Hindlimb muscle (tissue), 1 donor: ENCODE data around the gene COL4A1. TPM values are rescaled to one million over a fixed set of nuclear protein-coding genes. Genes with fewer than 3 reads are reported as not detected.

ENCODE experiments used
- DNase-seq: peaks from one replicate; pipeline ENCODE4 v3.0.0-alpha.2; 2013
- polyA plus RNA-seq: library from polyadenylated mRNA; unstranded; fragments of 120-200 nt; gene quantifications from one replicate; pipeline ENCODE4 v1.2.1, GENCODE V29; 2013; ENCODE audit not compliant: insufficient read length

COL4A1 gene
- polyA plus RNA-seq, 1 donor, result 706 TPM

- DNase-seq, result no peak
Measured at GRCh38 chr13:110187641-110188161, 119.3 kb downstream of the COL4A1 start.

GRCh38 chr13:110186231-110186855, 120.6 kb downstream of the COL4A1 start:
- no peak for DNase-seq

DNA sequence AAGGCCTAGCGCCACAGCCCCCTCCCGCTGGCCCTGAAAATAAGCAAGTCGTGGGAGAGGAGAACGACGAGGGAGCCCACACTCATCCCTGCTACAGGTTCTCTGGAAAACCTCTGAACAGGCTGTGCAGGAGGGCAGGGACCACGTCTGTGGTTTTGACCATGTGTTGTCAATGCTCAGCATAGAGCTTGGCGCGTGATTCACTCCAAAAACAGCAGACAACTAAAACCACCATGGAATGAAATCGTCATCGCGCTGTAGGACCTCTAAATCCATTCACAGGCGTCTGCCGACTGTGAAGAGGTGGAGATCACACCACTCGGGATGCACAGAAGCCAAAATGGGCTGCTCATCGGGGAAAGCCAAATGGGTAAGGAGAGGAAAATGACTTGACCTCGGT, 121.3 kb downstream of the COL4A1 start:
- DNase-seq, result no peak

DNA sequence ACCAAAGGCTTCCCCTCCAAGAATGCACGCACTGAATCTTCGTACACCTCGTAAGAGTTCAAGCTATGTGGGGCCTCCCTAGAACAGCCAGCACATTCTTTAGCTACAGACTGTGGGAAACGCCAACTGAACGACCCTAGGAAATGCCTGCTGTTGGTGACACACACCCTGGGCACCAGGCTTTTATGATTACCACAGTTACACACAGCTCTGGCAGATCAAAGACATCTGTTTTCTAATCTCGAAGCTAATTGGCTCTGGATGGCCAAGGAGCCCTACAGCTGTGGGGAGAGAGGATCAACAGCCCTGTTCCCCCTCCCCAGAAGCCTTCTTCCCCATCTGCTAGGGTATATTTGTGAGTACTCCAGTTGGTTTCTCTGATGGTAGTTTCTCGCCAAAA, 123.0 kb downstream of the COL4A1 start:
- no peak for DNase-seq

- DNase-seq, result no peak
Measured at GRCh38 chr13:110182461-110182860, 124.5 kb downstream of the COL4A1 start.

DNA sequence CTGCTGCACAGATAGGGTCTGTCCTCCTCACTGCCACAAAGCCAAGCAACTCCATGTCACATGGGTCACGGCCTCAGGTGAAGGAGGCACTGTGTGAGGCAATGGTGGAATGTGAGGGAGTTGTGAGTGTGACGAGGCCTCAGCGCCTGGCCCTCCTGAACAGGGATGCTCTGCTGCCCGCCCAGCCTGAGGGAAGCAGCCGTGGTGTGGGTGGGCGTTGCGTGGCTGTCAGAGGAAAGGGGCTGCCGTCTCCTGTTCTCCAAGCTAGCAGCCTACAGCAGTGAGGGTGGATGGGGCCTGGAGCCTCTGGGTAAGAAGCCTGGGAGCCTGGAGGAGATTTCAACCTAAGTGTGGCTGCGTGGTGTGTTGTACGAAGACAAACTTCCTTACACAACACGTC, 125.0 kb downstream of the COL4A1 start:
- DNase-seq, result no peak

DNA sequence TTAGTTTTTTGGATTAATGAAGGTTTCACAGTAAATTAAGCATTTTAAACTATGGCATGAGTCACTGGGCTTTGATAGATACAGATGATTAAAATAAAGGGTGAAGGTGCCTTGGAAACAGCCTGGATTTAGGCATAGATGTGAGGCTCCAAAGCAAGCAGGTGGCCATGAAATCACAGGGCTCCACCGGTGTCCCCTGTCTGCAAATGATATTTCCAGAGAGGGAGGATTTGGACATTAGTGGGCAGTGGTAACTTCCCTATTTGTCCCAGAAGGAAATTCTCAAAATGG, 127.2 kb downstream of the COL4A1 start:
- DNase-seq, result no peak

DNA sequence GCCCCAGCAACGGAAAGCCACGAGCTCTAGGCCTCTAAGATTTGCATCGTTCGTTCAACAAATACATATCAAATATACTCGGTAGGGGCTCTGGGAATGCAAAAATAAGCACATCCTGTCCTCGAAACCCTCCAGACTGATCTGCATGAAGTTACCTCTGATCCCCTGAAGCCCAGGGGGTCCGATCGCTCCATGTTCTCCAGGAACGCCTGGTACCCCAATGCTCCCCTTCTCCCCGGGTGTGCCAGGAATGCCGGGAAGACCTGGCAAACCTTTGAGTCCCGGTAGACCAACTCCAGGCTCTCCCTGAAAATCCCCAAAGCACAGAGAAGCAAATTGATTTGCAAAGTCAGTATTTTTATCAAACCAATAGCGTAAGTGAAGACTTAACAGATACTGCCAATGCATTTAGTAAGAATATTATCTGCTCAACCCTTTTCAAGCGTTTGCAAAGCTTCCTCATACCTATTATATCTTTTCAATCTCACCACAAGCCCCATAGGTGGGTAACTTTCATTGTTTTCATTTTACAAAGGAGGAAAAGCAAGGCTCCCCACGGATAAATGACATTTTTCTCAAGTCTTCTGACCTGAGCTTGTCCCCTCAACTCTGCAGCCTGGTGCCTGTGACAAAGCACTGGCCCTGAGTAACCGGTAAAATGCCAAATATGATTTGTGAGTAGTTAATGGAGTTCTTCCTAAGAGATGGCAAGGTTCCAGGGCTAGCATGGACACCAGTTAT, 127.7 kb downstream of the COL4A1 start:
- no peak for DNase-seq

- DNase-seq, result no peak
Measured at GRCh38 chr13:110177790-110178189, 129.2 kb downstream of the COL4A1 start.

DNA sequence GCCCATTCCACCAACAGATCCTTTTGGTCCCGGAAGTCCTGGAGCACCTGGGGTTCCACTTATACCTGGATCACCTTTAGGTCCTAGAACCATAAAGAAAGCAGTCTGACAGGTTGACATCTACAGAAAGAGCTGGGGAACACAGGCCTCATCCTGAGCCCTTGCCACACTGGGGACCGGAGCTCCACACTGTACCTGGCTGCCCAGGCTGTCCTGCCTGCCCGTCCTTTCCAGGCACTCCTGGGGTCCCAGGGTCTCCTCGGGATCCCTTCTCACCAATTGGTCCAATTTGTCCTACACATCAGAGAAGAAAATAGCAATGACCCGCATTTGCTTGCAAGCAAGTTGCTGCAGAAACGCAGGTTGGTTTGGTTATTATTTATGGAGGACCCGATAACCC, 130.5 kb downstream of the COL4A1 start:
- no peak for DNase-seq

DNA sequence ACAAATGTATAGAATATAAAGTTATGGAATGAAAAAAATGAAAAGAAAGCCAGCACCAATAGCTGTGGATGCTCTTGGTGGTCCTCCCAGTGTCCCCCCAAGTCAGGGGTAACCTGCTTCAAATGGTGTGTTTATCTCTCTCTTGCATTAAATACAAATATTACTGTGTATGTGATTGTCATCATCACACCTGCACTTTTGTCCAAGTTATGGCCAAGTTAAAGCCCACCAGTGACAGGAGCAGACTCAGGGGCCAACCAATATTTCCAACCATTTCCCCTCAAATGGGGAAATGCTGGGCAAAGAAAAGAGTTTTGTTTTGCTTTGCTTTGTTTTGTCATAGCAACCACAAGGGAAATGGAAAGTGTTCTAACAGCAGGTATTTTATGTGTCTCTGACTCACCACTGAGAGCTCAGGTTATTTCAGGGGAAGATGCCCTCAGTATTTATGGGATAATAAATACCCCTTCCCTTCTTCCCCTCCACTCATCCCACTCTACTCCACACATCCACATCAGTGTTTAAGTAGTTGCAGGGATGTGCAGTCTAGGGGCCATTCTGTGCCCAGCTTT, 133.6 kb downstream of the COL4A1 start:
- no peak for DNase-seq

DNA sequence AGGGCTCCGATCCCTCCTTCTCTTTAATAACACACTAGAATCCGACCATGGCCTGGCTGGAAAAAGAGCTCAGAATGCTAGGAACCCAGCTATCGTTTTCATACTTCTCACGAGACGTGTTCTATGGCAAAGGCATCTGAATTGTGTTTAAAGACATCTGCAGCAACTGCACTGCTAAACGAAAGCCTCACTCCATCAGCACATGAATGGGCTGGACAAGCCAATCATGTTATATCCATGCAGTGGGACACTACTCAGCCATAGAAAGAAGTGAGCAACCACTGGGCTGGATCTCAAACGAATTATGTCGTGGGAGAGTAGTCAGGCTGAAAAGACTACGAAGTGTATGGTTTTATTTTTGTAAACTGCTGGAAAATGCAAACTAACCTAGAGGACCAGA, 136.1 kb downstream of the COL4A1 start:
- DNase-seq, result no peak

- no peak for DNase-seq
Measured at GRCh38 chr13:110170020-110170790, 136.8 kb downstream of the COL4A1 start.

DNA sequence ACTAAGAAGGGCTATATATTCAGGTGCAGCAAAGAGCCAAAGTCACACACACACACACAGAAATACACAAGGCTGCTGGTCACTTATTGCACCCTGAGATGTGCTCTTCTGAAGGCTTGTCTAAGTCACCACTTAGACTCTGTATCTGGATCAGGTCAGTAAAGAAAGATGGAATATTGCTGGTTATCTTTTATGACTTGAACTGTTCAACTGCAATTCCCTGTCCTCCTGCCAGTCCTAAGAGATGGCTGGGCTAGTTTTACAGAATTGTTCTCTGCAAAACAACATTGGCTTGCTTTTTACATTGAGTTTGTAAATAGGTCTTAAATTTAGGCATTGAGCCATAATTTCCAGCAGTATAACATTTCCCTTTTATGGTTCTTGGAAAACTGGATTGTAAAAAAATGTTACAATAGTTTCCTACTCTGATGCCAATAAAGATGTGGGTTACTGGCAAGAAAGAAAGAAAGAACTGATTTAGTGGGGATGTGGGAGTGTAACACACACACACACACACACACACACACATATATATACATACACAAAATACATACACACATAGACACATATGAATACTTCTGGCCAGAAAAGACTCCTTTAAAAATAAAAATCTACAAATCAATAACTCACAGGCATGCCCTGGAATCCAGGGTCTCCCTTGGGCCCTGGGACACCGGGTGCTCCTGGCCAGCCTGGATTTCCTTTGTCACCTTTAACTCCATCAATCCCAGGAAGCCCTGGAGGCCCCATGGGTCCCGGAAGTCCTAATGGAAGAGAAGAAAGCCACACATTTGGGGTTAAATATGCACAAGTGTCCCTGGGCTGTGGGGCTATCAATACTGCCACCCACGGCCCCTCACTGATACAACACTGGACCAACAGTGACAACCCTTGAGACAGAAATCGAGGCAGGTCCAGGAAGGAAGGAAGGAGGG, 137.7 kb downstream of the COL4A1 start:
- DNase-seq, result peak; percentile 68

DNA sequence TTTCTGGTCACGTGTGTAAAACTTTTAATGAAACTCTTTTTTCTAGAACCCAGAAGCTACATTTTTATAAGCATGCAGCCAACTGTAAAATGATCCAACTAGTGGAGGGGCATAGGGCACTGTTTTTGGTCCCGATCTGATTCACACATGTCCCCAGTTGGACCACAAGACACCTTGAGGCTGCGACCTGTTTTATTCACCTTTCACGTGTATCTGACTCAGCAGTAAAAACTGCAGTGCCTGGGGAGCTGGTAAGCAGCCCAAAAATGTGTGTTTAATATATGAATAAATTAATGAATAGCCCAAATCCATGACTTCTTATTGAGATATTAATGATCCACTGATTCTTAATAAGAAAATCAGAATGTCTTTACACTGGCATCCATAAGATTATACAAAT, 140.4 kb downstream of the COL4A1 start:
- no peak for DNase-seq

- DNase-seq, result no peak
Measured at GRCh38 chr13:110164706-110165105, 142.3 kb downstream of the COL4A1 start.

DNA sequence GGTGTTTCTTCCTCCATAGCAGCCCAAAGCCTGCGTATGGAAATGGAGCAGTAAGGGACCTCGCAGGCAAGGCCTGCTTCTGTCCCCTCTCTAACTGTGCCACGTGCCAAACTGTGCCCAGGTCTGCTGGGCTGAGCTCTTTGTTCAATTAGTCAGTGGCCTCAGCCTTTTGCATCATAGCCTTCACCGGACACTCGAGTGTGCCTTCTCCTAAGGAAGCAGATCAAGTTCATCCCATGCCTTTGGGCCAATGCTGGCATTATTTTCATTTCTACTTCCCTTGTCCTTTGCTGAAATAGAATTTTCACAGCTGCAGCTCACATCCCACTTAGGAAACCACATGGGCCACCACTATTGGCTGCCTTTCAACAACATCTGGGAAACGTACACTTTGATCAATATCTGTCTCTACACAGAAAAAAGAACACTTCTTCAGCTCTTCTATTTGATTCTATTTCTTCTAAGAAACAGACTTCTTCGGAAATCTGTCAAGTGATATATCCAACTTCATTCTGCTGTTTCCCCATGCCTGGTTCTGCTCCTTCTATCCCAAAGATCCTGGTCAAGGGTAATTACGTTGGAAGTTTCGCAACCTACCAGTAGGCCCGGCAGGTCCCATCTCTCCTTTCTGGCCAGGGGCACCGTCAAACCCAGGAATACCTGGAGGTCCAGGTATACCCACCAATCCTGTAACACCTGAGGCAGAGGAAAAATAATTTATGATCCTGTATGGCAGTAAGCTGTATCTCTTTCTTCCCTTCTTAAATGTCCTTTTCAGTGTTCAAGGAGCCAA, 143.9 kb downstream of the COL4A1 start:
- peak; percentile 49 for DNase-seq

DNA sequence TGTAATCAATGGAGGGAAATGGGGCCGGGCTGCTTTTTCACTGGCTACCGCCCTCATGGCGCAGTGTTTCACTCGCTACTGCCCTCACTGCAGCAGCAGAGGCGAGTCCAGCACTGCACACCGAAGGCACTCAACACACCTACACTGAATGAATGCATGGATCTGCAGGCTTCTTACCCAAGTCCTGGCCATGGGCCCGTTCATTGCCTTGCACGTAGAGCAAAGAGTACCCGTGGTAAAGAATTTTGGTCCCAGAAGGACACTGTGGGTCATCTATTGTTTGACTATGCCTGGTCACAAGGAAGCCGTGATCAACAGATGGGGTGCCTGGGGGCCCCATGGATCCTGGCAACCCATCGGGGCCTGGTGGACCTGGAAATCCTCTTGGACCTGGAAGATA, 144.9 kb downstream of the COL4A1 start:
- DNase-seq, result no peak

GRCh38 chr13:110161112-110161882, 145.7 kb downstream of the COL4A1 start:
- no peak for DNase-seq

GRCh38 chr13:110158226-110158625, 148.7 kb downstream of the COL4A1 start:
- DNase-seq, result no peak

DNA sequence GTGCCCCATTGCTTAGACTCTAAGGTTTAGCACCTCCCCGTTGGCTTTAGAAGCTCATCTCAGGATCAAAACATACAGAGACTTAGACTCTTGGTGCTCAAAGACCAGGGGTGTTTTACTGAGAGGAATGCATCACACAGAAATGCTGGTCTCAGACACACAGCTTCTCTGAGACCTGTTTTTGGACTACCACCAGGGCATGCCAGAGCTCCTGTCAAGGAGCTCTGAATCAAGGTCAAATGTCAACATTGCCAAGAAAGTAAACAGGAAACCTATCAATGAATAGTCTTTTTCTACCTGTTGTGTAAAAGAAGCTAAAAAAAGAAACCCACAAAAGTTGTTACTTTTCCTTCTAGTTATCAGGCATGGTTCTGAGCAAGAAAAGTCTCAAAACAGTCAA, 149.2 kb downstream of the COL4A1 start:
- DNase-seq, result no peak
